Liver (tissue), 3 donors: Measurements from ENCODE around the gene FAM228A.

Experiments used
- ATF3 ChIP-seq: IDR thresholded peaks from 2 replicates; pipeline ENCODE4 v1.6.1; 2016; ENCODE audit warnings: antibody characterized with exemption
- CTCF ChIP-seq: fragments of 150-350 bp; IDR thresholded peaks from 2 replicates; pipeline ENCODE4 v1.5.1; 2017; ENCODE audit warnings: improper control_type of control experiment, low read depth, low read length; ENCODE audit not compliant: missing input control
- EGR1 ChIP-seq, 2 donors: IDR thresholded peaks; 2 replicates each; pipeline ENCODE4 v1.6.1; 2016 to 2018; ENCODE audit warnings: antibody characterized with exemption in 2 of 2, low read depth in 2 of 2
- GABPA ChIP-seq, 2 donors: IDR thresholded peaks in 1 of 2; conservative IDR thresholded peaks in 1 of 2; 2 replicates each; pipeline ENCODE4 v1.6.1; 2016; ENCODE audit warnings: antibody characterized with exemption in 2 of 2, mild to moderate bottlenecking in 1 of 2, moderate library complexity in 1 of 2
- JUND ChIP-seq, 2 donors: IDR thresholded peaks; 2 replicates each; pipeline ENCODE4 v1.6.1; 2016; ENCODE audit warnings: antibody characterized with exemption in 2 of 2
- MAX ChIP-seq: IDR thresholded peaks from 2 replicates; pipeline ENCODE4 v1.6.1; 2016; ENCODE audit warnings: antibody characterized with exemption
- RAD21 ChIP-seq, 2 donors: IDR thresholded peaks; 2 replicates each; pipeline ENCODE4 v1.6.1; 2016; ENCODE audit warnings: antibody characterized with exemption in 2 of 2, mild to moderate bottlenecking in 2 of 2
- SP1 ChIP-seq: IDR thresholded peaks from 2 replicates; pipeline ENCODE4 v1.6.1; 2018; ENCODE audit warnings: antibody characterized with exemption, mild to moderate bottlenecking
- TAF1 ChIP-seq: conservative IDR thresholded peaks from 2 replicates; pipeline ENCODE4 v1.6.1; 2016; ENCODE audit warnings: antibody characterized with exemption, mild to moderate bottlenecking
- donor health status: healthy.
- donor health status: healthy.

- TF ChIP-seq CTCF (no peak), ATF3 (no peak), SP1 (no peak), GABPA (IDR thresholded peaks at IDR 0.05 in 1 of 2, conservative IDR thresholded peaks at IDR 0.05 in 1 of 2) (no peak), RAD21 (IDR thresholded peaks at IDR 0.05) (no peak), MAX (no peak), EGR1 (IDR thresholded peaks at IDR 0.05; ENCODE audit: low read depth in 2 of 2) (no peak), JUND (IDR thresholded peaks at IDR 0.05) (no peak), TAF1 (no peak)
These were observed 30.3 kb downstream of the FAM228A start for GRCh38 chr2:24205131-24205530.
